ENCODE data around the gene COL17A1.

The COL17A1 gene

GRCh38 chr10:104040382-104040781, 45.3 kb downstream of the COL17A1 start:
- TF ChIP-seq CTCF (conservative IDR thresholded peaks at IDR 0.05; ENCODE audit: low read depth, low read length), result no peak
- Histone ChIP-seq H3K4me2 (no peak overlapping the region), H3K27ac (no peak overlapping the region), H2AFZ (ENCODE audit: low read depth) (no peak overlapping the region), H3K4me1 (ENCODE audit: low read depth, poor library complexity, severe bottlenecking) (no peaks in the 10 kb centered on the region), H3K79me2 (ENCODE audit: insufficient read depth, low read depth) (no peaks in the 10 kb centered on the region), H3K9ac (no peak overlapping the region), H3K4me3 (IDR thresholded peaks at IDR 0.05; ENCODE audit: insufficient read depth, low read depth, low read length) (no peak overlapping the region), H3K27me3 (ENCODE audit: insufficient read depth, low read depth) (no peaks in the 10 kb centered on the region), H4K20me1 (ENCODE audit: insufficient read depth) (no peaks in the 10 kb centered on the region), H3K36me3 (ENCODE audit: insufficient read depth) (no peaks in the 10 kb centered on the region)

GRCh38 chr10:104038958-104039752, 46.5 kb downstream of the COL17A1 start:
- no peaks in the 10 kb centered on the region for H3K4me1 ChIP-seq (ENCODE audit: low read depth, poor library complexity, severe bottlenecking)
- no peak overlapping the region for H3K4me2 ChIP-seq
- H3K27ac ChIP-seq, result no peak overlapping the region
- H3K79me2 ChIP-seq (ENCODE audit: insufficient read depth, low read depth), result no peaks in the 10 kb centered on the region
- no peak for TF ChIP-seq CTCF (conservative IDR thresholded peaks at IDR 0.05; ENCODE audit: low read depth, low read length)
- no peaks in the 10 kb centered on the region for H4K20me1 ChIP-seq (ENCODE audit: insufficient read depth)
- H3K4me3 ChIP-seq (IDR thresholded peaks at IDR 0.05; ENCODE audit: insufficient read depth, low read depth, low read length), result no peak overlapping the region
- no peaks in the 10 kb centered on the region for H3K36me3 ChIP-seq (ENCODE audit: insufficient read depth)
- no peak overlapping the region for H3K9ac ChIP-seq
- no peaks in the 10 kb centered on the region for H3K27me3 ChIP-seq (ENCODE audit: insufficient read depth, low read depth)
- H2AFZ ChIP-seq (ENCODE audit: low read depth), result no peak overlapping the region

- Histone ChIP-seq H3K4me1 (ENCODE audit: low read depth, poor library complexity, severe bottlenecking) (no peaks in the 10 kb centered on the region), H3K79me2 (ENCODE audit: insufficient read depth, low read depth) (no peaks in the 10 kb centered on the region), H3K9ac (no peak overlapping the region), H4K20me1 (ENCODE audit: insufficient read depth) (no peaks in the 10 kb centered on the region), H3K27ac (no peak overlapping the region), H3K27me3 (ENCODE audit: insufficient read depth, low read depth) (no peaks in the 10 kb centered on the region), H3K4me2 (no peak overlapping the region), H2AFZ (ENCODE audit: low read depth) (no peak overlapping the region), H3K36me3 (ENCODE audit: insufficient read depth) (no peaks in the 10 kb centered on the region), H3K4me3 (IDR thresholded peaks at IDR 0.05; ENCODE audit: insufficient read depth, low read depth, low read length) (no peak overlapping the region)
- no peak for TF ChIP-seq CTCF (conservative IDR thresholded peaks at IDR 0.05; ENCODE audit: low read depth, low read length)
Measured at GRCh38 chr10:104038537-104038936, 47.1 kb downstream of the COL17A1 start.

GRCh38 chr10:104037261-104037951, 48.3 kb downstream of the COL17A1 start:
- H3K36me3 ChIP-seq (ENCODE audit: insufficient read depth), result no peaks in the 10 kb centered on the region
- no peak overlapping the region for H3K4me3 ChIP-seq (IDR thresholded peaks at IDR 0.05; ENCODE audit: insufficient read depth, low read depth, low read length)
- H3K4me1 ChIP-seq (ENCODE audit: low read depth, poor library complexity, severe bottlenecking), result no peaks in the 10 kb centered on the region
- no peak overlapping the region for H3K4me2 ChIP-seq
- no peak for TF ChIP-seq CTCF (conservative IDR thresholded peaks at IDR 0.05; ENCODE audit: low read depth, low read length)
- no peaks in the 10 kb centered on the region for H3K79me2 ChIP-seq (ENCODE audit: insufficient read depth, low read depth)
- H3K27ac ChIP-seq, result no peak overlapping the region
- H4K20me1 ChIP-seq (ENCODE audit: insufficient read depth), result no peaks in the 10 kb centered on the region
- H3K9ac ChIP-seq, result no peak overlapping the region
- H3K27me3 ChIP-seq (ENCODE audit: insufficient read depth, low read depth), result no peaks in the 10 kb centered on the region
- no peak overlapping the region for H2AFZ ChIP-seq (ENCODE audit: low read depth)

All from KMS-11 (cell line).